ENCODE results near the gene SCRN2.

DNA sequence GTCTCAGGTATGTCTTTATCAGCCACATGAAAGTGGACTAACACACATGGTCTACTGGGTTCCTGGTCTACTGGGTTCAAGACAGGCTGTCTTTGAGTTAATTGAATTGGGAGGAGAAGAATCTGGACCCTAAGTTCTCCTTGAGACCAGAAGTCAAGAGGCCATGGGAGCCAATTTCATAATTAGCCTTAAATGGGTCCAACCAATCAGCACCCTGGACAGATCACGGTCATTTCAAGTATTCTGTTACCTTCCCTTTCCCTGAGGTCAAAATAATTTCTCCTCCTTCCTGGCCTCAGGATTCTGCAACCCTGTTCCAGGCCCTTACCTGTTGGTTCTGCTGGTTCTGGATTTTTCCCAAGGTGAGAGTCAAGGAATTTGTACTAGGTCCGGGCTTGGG is 43.3 kb downstream of the SCRN2 start:
- TF ChIP-seq, protein P1, sequence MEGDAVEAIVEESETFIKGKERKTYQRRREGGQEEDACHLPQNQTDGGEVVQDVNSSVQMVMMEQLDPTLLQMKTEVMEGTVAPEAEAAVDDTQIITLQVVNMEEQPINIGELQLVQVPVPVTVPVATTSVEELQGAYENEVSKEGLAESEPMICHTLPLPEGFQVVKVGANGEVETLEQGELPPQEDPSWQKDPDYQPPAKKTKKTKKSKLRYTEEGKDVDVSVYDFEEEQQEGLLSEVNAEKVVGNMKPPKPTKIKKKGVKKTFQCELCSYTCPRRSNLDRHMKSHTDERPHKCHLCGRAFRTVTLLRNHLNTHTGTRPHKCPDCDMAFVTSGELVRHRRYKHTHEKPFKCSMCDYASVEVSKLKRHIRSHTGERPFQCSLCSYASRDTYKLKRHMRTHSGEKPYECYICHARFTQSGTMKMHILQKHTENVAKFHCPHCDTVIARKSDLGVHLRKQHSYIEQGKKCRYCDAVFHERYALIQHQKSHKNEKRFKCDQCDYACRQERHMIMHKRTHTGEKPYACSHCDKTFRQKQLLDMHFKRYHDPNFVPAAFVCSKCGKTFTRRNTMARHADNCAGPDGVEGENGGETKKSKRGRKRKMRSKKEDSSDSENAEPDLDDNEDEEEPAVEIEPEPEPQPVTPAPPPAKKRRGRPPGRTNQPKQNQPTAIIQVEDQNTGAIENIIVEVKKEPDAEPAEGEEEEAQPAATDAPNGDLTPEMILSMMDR (IDR thresholded peaks at IDR 0.05; ENCODE audit: insufficient read depth, low read length): no peak
- TF ChIP-seq POLR2AphosphoS5 (IDR thresholded peaks at IDR 0.05; ENCODE audit: low read depth) (no peak), GABPA (IDR thresholded peaks at IDR 0.05; ENCODE audit: low read depth) (no peak)
- TF ChIP-seq, protein P2, sequence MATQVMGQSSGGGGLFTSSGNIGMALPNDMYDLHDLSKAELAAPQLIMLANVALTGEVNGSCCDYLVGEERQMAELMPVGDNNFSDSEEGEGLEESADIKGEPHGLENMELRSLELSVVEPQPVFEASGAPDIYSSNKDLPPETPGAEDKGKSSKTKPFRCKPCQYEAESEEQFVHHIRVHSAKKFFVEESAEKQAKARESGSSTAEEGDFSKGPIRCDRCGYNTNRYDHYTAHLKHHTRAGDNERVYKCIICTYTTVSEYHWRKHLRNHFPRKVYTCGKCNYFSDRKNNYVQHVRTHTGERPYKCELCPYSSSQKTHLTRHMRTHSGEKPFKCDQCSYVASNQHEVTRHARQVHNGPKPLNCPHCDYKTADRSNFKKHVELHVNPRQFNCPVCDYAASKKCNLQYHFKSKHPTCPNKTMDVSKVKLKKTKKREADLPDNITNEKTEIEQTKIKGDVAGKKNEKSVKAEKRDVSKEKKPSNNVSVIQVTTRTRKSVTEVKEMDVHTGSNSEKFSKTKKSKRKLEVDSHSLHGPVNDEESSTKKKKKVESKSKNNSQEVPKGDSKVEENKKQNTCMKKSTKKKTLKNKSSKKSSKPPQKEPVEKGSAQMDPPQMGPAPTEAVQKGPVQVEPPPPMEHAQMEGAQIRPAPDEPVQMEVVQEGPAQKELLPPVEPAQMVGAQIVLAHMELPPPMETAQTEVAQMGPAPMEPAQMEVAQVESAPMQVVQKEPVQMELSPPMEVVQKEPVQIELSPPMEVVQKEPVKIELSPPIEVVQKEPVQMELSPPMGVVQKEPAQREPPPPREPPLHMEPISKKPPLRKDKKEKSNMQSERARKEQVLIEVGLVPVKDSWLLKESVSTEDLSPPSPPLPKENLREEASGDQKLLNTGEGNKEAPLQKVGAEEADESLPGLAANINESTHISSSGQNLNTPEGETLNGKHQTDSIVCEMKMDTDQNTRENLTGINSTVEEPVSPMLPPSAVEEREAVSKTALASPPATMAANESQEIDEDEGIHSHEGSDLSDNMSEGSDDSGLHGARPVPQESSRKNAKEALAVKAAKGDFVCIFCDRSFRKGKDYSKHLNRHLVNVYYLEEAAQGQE (IDR thresholded peaks at IDR 0.05; ENCODE audit: insufficient replicate concordance, low read depth): peak; percentile 94

All from HL-60 (cell line).